ENCODE measurements around the gene PER2. TPM values are rescaled to one million over a fixed set of nuclear protein-coding genes. Genes with fewer than 3 reads are reported as not detected.

Gene PER2
- total and polyA plus RNA-seq, 2 of the 13 experiments (the other 11 are each of a cell fraction or from before 2014, with no cell fraction given): 5.1 to 9.4 TPM

DNA sequence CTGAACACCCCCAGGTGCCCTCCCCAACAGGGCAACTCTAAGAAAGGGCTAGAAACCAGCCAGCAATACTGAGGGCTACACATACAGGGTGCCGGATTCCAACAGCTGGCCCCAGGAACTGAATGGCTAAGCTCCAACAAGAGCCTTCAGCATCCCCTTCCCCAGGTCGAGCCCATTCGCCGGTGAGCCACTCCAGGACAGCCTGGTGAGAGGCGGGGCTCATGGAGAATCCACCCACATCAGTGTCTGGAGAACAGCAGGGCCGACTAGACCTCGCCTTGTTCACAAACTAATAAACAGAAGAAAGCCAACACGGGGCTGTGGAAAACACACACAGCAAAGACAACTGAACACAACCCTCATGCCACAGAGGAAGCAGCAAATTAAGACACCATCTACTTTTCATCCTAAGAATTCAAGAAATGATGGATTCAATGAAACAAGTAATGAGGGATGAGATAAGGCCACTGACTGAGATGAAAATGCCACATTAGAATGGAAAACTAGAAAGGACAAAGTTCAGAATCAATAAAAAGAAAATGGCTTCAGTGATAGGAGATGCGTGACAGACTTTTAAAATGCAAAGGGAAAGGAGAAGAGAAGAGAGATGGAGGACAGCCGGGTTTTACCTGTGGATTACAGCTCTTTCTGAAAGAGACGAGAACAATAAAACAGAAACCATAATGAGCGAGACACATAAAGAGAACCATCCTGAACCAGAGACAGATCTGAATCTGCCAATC is 8.2 kb downstream of the PER2 start:
- intact Hi-C loops (cut with micrococcal nuclease; ENCODE audit: unreplicated experiment) (no loop called here), in situ Hi-C loops (cut with HindIII; ENCODE audit: extremely low pct_ligation_motif_present, low pct_unique_long_range_greater_than_20kb) (no loop called here)
- no peak for ATAC-seq
- 92% methylated on average over 12 of the region's 12 CpGs for WGBS (ENCODE audit: low lambda C conversion rate)
- no peaks in the 10 kb centered on the region for H3K9me3 ChIP-seq (ENCODE audit: low read length)
- H3K9ac ChIP-seq (ENCODE audit: insufficient read depth, low read depth, low read length): no peak overlapping the region
- no peaks in the 10 kb centered on the region for H3K27me3 ChIP-seq (ENCODE audit: control insufficient read depth in 1 of 2, insufficient read depth in 2 of 2, low read length in 2 of 2)
- no peak overlapping the region for H3K4me3 ChIP-seq (replicated peaks in 1 of 3; ENCODE audit: insufficient read depth in 1 of 3, low read depth in 2 of 3, low read length in 3 of 3)
- H4K20me1 ChIP-seq (ENCODE audit: insufficient read depth, low read length): peaks cover 19% of the 10 kb centered on the region; the same call in 1 of the 2 replicates
- BruUV-seq (replicated peaks): no TSS peak
- no peak overlapping the region for H3K4me2 ChIP-seq (ENCODE audit: low read depth, low read length)
- peaks cover 18 to 41% of the 10 kb centered on the region in 2 experiments for H3K36me3 ChIP-seq (replicated peaks in 1 of 2; ENCODE audit: control insufficient read depth in 1 of 2, insufficient read depth in 2 of 2, low read length in 2 of 2)
- ChIA-PET CTCF (ENCODE audit: low intra/inter-chr PET ratio, low total read pairs) (no interaction called here), POLR2A (no interaction called here)
- H3K27ac ChIP-seq (ENCODE audit: extremely low read length, insufficient read depth, low read length): no peak overlapping the region
- H3K4me1 ChIP-seq (ENCODE audit: insufficient read depth, low read length): peaks cover 52% of the 10 kb centered on the region
- peaks cover 76% of the 10 kb centered on the region for H3K79me2 ChIP-seq (ENCODE audit: insufficient read depth, low read length)
- no peak for FAIRE-seq
- DNase-seq (ENCODE audit: low spot score): no peak
- H2AFZ ChIP-seq (ENCODE audit: low read length): no peak overlapping the region
- TF ChIP-seq, protein P1, sequence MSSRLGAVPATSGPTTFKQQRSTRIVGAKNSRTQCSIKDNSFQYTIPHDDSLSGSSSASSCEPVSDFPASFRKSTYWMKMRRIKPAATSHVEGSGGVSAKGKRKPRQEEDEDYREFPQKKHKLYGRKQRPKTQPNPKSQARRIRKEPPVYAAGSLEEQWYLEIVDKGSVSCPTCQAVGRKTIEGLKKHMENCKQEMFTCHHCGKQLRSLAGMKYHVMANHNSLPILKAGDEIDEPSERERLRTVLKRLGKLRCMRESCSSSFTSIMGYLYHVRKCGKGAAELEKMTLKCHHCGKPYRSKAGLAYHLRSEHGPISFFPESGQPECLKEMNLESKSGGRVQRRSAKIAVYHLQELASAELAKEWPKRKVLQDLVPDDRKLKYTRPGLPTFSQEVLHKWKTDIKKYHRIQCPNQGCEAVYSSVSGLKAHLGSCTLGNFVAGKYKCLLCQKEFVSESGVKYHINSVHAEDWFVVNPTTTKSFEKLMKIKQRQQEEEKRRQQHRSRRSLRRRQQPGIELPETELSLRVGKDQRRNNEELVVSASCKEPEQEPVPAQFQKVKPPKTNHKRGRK (CRISPR knock-in tag; IDR thresholded peaks at IDR 0.05): no peak
- peak; percentile 20 for TF ChIP-seq ASH2L (IDR thresholded peaks at IDR 0.05; ENCODE audit: insufficient read length, low read depth, low read length)

DNA sequence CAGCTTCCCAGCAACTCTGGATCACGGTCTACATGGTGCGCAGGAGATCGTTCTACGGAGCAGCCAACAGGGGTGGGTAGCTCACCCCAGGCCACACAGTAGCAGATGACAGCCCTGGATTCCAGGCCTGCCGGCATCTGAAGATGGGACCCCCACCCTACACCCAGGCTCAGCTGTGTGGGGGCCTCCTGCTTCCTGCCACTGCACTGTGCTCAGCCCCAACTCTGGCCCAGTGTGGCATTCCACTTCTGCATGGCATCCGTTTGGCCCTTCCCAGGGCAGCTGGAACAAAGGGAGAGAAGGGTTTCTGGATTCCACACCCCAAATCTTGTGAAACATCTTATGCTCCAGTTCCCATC is 9.1 kb downstream of the PER2 start:
- BruUV-seq (replicated peaks): no TSS peak

More for the DNA sequence above, 9.1 kb downstream of the PER2 start:
- DNase-seq (ENCODE audit: low spot score): no peak
- no peak overlapping the region for H3K27ac ChIP-seq (ENCODE audit: extremely low read length, insufficient read depth, low read length)
- H3K9me3 ChIP-seq (ENCODE audit: low read length): no peaks in the 10 kb centered on the region
- H3K4me2 ChIP-seq (ENCODE audit: low read depth, low read length): no peak overlapping the region
- no peak overlapping the region for H2AFZ ChIP-seq (ENCODE audit: low read length)
- WGBS (ENCODE audit: low lambda C conversion rate): 96% methylated on average over 4 of the region's 6 CpGs
- ATAC-seq: peak; percentile 12
- H3K27me3 ChIP-seq (ENCODE audit: control insufficient read depth in 1 of 2, insufficient read depth in 2 of 2, low read length in 2 of 2): no peaks in the 10 kb centered on the region
- H3K9ac ChIP-seq (ENCODE audit: insufficient read depth, low read depth, low read length): no peak overlapping the region
- H4K20me1 ChIP-seq (ENCODE audit: insufficient read depth, low read length): peaks cover 19% of the 10 kb centered on the region; the same call in 1 of the 2 replicates
- in situ Hi-C loops (cut with HindIII; ENCODE audit: extremely low pct_ligation_motif_present, low pct_unique_long_range_greater_than_20kb) (no loop called here), intact Hi-C loops (cut with micrococcal nuclease; ENCODE audit: unreplicated experiment) (no loop called here)
- no peak overlapping the region for H3K4me3 ChIP-seq (replicated peaks in 1 of 3; ENCODE audit: insufficient read depth in 1 of 3, low read depth in 2 of 3, low read length in 3 of 3)
- TF ChIP-seq ZNF790 (CRISPR knock-in tag; IDR thresholded peaks at IDR 0.05; ENCODE audit: borderline replicate concordance): no peak
- TF ChIP-seq, protein P2, sequence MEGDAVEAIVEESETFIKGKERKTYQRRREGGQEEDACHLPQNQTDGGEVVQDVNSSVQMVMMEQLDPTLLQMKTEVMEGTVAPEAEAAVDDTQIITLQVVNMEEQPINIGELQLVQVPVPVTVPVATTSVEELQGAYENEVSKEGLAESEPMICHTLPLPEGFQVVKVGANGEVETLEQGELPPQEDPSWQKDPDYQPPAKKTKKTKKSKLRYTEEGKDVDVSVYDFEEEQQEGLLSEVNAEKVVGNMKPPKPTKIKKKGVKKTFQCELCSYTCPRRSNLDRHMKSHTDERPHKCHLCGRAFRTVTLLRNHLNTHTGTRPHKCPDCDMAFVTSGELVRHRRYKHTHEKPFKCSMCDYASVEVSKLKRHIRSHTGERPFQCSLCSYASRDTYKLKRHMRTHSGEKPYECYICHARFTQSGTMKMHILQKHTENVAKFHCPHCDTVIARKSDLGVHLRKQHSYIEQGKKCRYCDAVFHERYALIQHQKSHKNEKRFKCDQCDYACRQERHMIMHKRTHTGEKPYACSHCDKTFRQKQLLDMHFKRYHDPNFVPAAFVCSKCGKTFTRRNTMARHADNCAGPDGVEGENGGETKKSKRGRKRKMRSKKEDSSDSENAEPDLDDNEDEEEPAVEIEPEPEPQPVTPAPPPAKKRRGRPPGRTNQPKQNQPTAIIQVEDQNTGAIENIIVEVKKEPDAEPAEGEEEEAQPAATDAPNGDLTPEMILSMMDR (CRISPR knock-in tag; IDR thresholded peaks at IDR 0.05): no peak
- peaks cover 67% of the 10 kb centered on the region for H3K79me2 ChIP-seq (ENCODE audit: insufficient read depth, low read length)
- no peak for FAIRE-seq
- POLR2A ChIA-PET: interaction anchor here (1.2 kb wide), 1 partner anchor 16 kb away, joined by 3 read pairs; no protein-coding TSS in a partner anchor
- CTCF ChIA-PET (ENCODE audit: low intra/inter-chr PET ratio, low total read pairs): no interaction called here
- peaks cover 25 to 50% of the 10 kb centered on the region in 2 experiments for H3K36me3 ChIP-seq (replicated peaks in 1 of 2; ENCODE audit: control insufficient read depth in 1 of 2, insufficient read depth in 2 of 2, low read length in 2 of 2)
- peaks cover 52% of the 10 kb centered on the region for H3K4me1 ChIP-seq (ENCODE audit: insufficient read depth, low read length)
